Measurements from ENCODE around the gene TOR2A. TPM values are rescaled to one million over a fixed set of nuclear protein-coding genes. Genes with fewer than 3 reads are reported as not detected.

TOR2A gene
- total RNA-seq, 1 donor from 2014 or later: 29.1 TPM

- TF ChIP-seq CTCF (IDR thresholded peaks at IDR 0.05; ENCODE audit: unreplicated experiment): no peak
- Mint-ChIP-seq H3K27ac (ENCODE audit: unreplicated experiment) (no peak overlapping the region), H3K9me3 (ENCODE audit: unreplicated experiment) (no peaks in the 10 kb centered on the region), H3K4me3 (ENCODE audit: unreplicated experiment) (peak overlapping the region; percentile 78), H3K4me1 (ENCODE audit: unreplicated experiment) (peaks cover 17% of the 10 kb centered on the region), H3K36me3 (ENCODE audit: low read depth, unreplicated experiment) (peaks cover 38% of the 10 kb centered on the region), H3K27me3 (ENCODE audit: unreplicated experiment) (peaks cover 17% of the 10 kb centered on the region)
- DNase-seq (ENCODE audit: low spot score): peak; percentile 79
Observed at GRCh38 chr9:127755061-127756060, 20.3 kb upstream of the TOR2A start.

- no peak overlapping the region for H3K27ac Mint-ChIP-seq (ENCODE audit: unreplicated experiment)
- peaks cover 39% of the 10 kb centered on the region for H3K36me3 Mint-ChIP-seq (ENCODE audit: low read depth, unreplicated experiment)
- H3K4me3 Mint-ChIP-seq (ENCODE audit: unreplicated experiment): peak overlapping the region; percentile 51
- peaks cover 19% of the 10 kb centered on the region for H3K27me3 Mint-ChIP-seq (ENCODE audit: unreplicated experiment)
- no peak for TF ChIP-seq CTCF (IDR thresholded peaks at IDR 0.05; ENCODE audit: unreplicated experiment)
- peak; percentile 41 for DNase-seq (ENCODE audit: low spot score)
- H3K4me1 Mint-ChIP-seq (ENCODE audit: unreplicated experiment): peaks cover 19% of the 10 kb centered on the region
- H3K9me3 Mint-ChIP-seq (ENCODE audit: unreplicated experiment): no peaks in the 10 kb centered on the region
Observed at GRCh38 chr9:127754099-127755060, 19.3 kb upstream of the TOR2A start.

- peaks cover 16% of the 10 kb centered on the region for H3K4me1 Mint-ChIP-seq (ENCODE audit: unreplicated experiment)
- peaks cover 17% of the 10 kb centered on the region for H3K27me3 Mint-ChIP-seq (ENCODE audit: unreplicated experiment)
- no peak overlapping the region for H3K27ac Mint-ChIP-seq (ENCODE audit: unreplicated experiment)
- no peak for TF ChIP-seq CTCF (IDR thresholded peaks at IDR 0.05; ENCODE audit: unreplicated experiment)
- H3K4me3 Mint-ChIP-seq (ENCODE audit: unreplicated experiment): no peak overlapping the region
- DNase-seq (ENCODE audit: low spot score): no peak
- no peaks in the 10 kb centered on the region for H3K9me3 Mint-ChIP-seq (ENCODE audit: unreplicated experiment)
- peaks cover 39% of the 10 kb centered on the region for H3K36me3 Mint-ChIP-seq (ENCODE audit: low read depth, unreplicated experiment)
Observed at GRCh38 chr9:127753622-127754021, 18.5 kb upstream of the TOR2A start.

GRCh38 chr9:127753148-127753547, 18.1 kb upstream of the TOR2A start:
- H3K27me3 Mint-ChIP-seq (ENCODE audit: unreplicated experiment): peaks cover 19% of the 10 kb centered on the region
- H3K27ac Mint-ChIP-seq (ENCODE audit: unreplicated experiment): no peak overlapping the region
- peaks cover 41% of the 10 kb centered on the region for H3K36me3 Mint-ChIP-seq (ENCODE audit: low read depth, unreplicated experiment)
- no peaks in the 10 kb centered on the region for H3K9me3 Mint-ChIP-seq (ENCODE audit: unreplicated experiment)
- no peak for TF ChIP-seq CTCF (IDR thresholded peaks at IDR 0.05; ENCODE audit: unreplicated experiment)
- peak overlapping the region; percentile 76 for H3K4me3 Mint-ChIP-seq (ENCODE audit: unreplicated experiment)
- no peak for DNase-seq (ENCODE audit: low spot score)
- H3K4me1 Mint-ChIP-seq (ENCODE audit: unreplicated experiment): peaks cover 14% of the 10 kb centered on the region

Data from endothelial cell (in vitro differentiated cells).